Colonic mucosa (tissue), 4 donors: ENCODE measurements around the gene SOX18. TPM values are rescaled to one million over a fixed set of nuclear protein-coding genes. Genes with fewer than 3 reads are reported as not detected.

ENCODE experiments used
- DNase-seq: peaks from one replicate; pipeline ENCODE4 v3.0.0-alpha.2; 2020
- H3K27ac ChIP-seq: fragments of 200-600 bp; one replicate; pipeline ENCODE4 v1.8.0; 2021
- H3K27me3 ChIP-seq: fragments of 200-600 bp; one replicate; pipeline ENCODE4 v1.8.0; 2021
- H3K36me3 ChIP-seq: fragments of 200-600 bp; one replicate; pipeline ENCODE4 v1.8.0; 2021
- H3K4me1 ChIP-seq: fragments of 200-600 bp; one replicate; pipeline ENCODE4 v1.8.0; 2021; ENCODE audit warnings: mild to moderate bottlenecking
- H3K4me3 ChIP-seq: fragments of 200-600 bp; one replicate; pipeline ENCODE4 v1.8.0; 2021
- H3K9ac ChIP-seq, 2 donors: one replicate each; pipeline ENCODE4 v1.7.0; 2013; ENCODE audit warnings: control low read depth in 2 of 2, low read depth in 2 of 2, low read length in 2 of 2
- H3K9me3 ChIP-seq: fragments of 200-600 bp; one replicate; pipeline ENCODE4 v1.8.0; 2021
- intact Hi-C: fragments of 100-400 bp; cut with DNase I; formaldehyde crosslinking; loops from one replicate; pipeline ENCODE4 v1.14.1; 2022
- total RNA-seq, 2 donors: library from RNA; stranded (reverse); fragmentation: NEBNext Ultra II Directional in 1 of 2; extraction: Animal tissue kit (Norgen Biotek cat#: 25700) in 1 of 2; gene quantifications; one replicate each; pipeline ENCODE4 v1.2.1, GENCODE V29; 2021
- TF ChIP-seq, protein P1 (sequence below): fragments of 200-600 bp; IDR thresholded peaks from one replicate; pipeline ENCODE4 v1.8.0; 2022; ENCODE audit warnings: antibody characterized with exemption, mild to moderate bottlenecking
- donor health status: healthy.
- donor health status: DM: no; HTN: no; CAD: no.
- donor health status: DM: no; HTN: no; CAD: no.

The SOX18 gene
- total RNA-seq, 2 donors from 2014 or later: 8.4 to 26.8 TPM

- H3K27ac ChIP-seq: no peak overlapping the region
- H3K9me3 ChIP-seq: no peaks in the 10 kb centered on the region
- intact Hi-C loops: no loop called here
- TF ChIP-seq, protein P1, sequence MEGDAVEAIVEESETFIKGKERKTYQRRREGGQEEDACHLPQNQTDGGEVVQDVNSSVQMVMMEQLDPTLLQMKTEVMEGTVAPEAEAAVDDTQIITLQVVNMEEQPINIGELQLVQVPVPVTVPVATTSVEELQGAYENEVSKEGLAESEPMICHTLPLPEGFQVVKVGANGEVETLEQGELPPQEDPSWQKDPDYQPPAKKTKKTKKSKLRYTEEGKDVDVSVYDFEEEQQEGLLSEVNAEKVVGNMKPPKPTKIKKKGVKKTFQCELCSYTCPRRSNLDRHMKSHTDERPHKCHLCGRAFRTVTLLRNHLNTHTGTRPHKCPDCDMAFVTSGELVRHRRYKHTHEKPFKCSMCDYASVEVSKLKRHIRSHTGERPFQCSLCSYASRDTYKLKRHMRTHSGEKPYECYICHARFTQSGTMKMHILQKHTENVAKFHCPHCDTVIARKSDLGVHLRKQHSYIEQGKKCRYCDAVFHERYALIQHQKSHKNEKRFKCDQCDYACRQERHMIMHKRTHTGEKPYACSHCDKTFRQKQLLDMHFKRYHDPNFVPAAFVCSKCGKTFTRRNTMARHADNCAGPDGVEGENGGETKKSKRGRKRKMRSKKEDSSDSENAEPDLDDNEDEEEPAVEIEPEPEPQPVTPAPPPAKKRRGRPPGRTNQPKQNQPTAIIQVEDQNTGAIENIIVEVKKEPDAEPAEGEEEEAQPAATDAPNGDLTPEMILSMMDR: no peak
- H3K4me1 ChIP-seq: peaks cover 3% of the 10 kb centered on the region
- no peak overlapping the region for H3K9ac ChIP-seq
- H3K27me3 ChIP-seq: peaks cover 19% of the 10 kb centered on the region
- DNase-seq: no peak
- H3K4me3 ChIP-seq: no peak overlapping the region
- H3K36me3 ChIP-seq: no peaks in the 10 kb centered on the region
These were observed 32.8 kb upstream of the SOX18 start for GRCh38 chr20:64082126-64082731.

DNA sequence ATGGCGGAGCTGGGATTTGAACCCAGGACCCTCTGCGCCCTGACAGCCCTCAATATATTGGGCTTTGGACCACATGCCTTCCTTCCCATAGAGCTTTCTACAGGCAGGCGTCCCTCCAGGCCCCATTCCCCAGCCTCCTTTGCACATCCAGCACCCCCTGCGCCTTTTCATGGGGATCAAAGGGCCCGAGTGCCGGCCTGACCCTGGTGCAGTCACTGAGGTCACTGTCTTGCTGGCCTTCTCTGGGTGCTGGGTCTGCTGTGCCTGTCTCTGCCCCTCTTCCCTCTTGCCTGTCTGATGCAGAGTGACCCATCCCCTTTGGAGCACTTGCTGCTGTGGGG is 32.2 kb upstream of the SOX18 start:
- TF ChIP-seq, protein P1: no peak
- no peak for DNase-seq
- Histone ChIP-seq H3K9ac (no peak overlapping the region), H3K4me1 (peaks cover 3% of the 10 kb centered on the region), H3K27me3 (peaks cover 19% of the 10 kb centered on the region), H3K36me3 (no peaks in the 10 kb centered on the region), H3K9me3 (no peaks in the 10 kb centered on the region), H3K27ac (no peak overlapping the region), H3K4me3 (no peak overlapping the region)
- intact Hi-C loops: no loop called here

DNA sequence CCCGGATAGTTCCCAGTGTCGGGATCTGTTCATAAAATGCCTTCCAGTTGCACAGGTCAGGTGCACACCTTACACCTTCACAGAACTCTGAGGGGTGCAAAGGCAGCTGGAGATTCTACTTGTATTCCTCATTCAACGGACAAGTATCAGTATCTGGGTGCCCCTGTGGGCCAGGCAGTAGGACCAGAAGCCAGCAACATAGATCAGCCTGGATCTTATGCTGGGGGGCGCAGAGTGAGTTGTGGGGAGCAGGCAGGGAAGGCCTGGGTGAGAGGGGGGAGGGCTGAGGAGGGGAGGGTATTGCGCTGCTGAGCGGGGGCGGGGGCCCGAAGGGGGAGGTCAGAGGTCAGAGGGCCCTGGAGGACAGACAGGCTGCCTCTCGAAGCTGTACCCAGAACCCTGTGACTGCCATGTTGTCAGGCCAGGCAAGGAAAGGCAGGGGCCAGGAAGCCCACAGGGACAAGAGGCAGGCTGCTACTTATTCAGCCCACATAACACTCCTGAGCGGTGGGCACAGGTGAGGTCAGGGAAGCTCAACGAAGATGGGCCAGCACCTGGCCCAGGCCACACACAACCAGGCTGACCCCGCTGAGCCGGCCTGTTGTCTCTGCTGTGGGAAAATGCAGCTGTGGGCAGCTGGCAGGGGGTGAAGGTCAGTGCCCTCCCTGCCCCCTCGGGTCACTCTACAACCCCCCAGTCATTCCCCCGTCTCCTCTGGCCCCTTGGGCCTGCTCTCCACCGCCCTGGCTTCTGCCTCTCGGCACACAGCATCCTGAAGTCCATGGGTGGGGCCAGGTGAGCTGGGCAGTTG is 31.6 kb upstream of the SOX18 start:
- no peak overlapping the region for H3K27ac ChIP-seq
- peak overlapping the region; percentile 31 for H3K4me3 ChIP-seq
- no peak for DNase-seq
- H3K9me3 ChIP-seq: no peaks in the 10 kb centered on the region
- no peak overlapping the region for H3K9ac ChIP-seq
- TF ChIP-seq, protein P1: no peak
- intact Hi-C loops: no loop called here
- H3K4me1 ChIP-seq: peaks cover 3% of the 10 kb centered on the region
- peaks cover 19% of the 10 kb centered on the region for H3K27me3 ChIP-seq
- H3K36me3 ChIP-seq: no peaks in the 10 kb centered on the region

GRCh38 chr20:64080013-64080812 is 30.8 kb upstream of the SOX18 start, which contains the start of gene OPRL1:
Gene OPRL1, plus strand, starts transcription at chr20:64080082. Its CDS starts 12,639 bp downstream, at chr20:64092721.
- TF ChIP-seq, protein P1: no peak
- intact Hi-C loops: no loop called here
- H3K4me1 ChIP-seq: peaks cover 3% of the 10 kb centered on the region
- H3K36me3 ChIP-seq: no peaks in the 10 kb centered on the region
- peak within 1 kb of the TSS; percentile 59 for H3K4me3 ChIP-seq
- no peak for DNase-seq
- H3K27ac ChIP-seq: peak within 1 kb of the TSS; percentile 78
- H3K9ac ChIP-seq: peak within 1 kb of the TSS; percentile 66 to 81
- peaks cover 18% of the 10 kb centered on the region for H3K27me3 ChIP-seq
- H3K9me3 ChIP-seq: no peaks in the 10 kb centered on the region

- Histone ChIP-seq H3K9ac (peak within 1 kb of the TSS; percentile 66 to 81), H3K27ac (peak within 1 kb of the TSS; percentile 78), H3K36me3 (no peaks in the 10 kb centered on the region), H3K4me3 (peak within 1 kb of the TSS; percentile 59), H3K27me3 (peaks cover 11% of the 10 kb centered on the region), H3K9me3 (no peaks in the 10 kb centered on the region), H3K4me1 (peaks cover 3% of the 10 kb centered on the region)
- intact Hi-C loops: no loop called here
- TF ChIP-seq, protein P1: no peak
- peak; percentile 68 for DNase-seq
These were observed 30.0 kb upstream of the SOX18 start, which contains the start of gene RGS19 for GRCh38 chr20:64079273-64080012. Gene RGS19, minus strand, starts transcription at chr20:64079518. Its CDS starts 2,632 bp downstream, at chr20:64076886.
